ENCODE measurements around the gene PPP6R3.
"Not testable (repeated sequence)": the region's sequence is repeated elsewhere in the genome, so short reads cannot be mapped to it uniquely, and the experiment has no call there.

PPP6R3 gene

GRCh38 chr11:68460741-68461574 lies at the start of gene PPP6R3:
Gene PPP6R3 (plus strand): TSS chr11:68460752. CDS start chr11:68537665, 76,913 bp downstream.
- in situ Hi-C loops (cut with MboI; ENCODE audit: low sequenced_read_pairs) = no loop called here

- in situ Hi-C loops (cut with MboI; ENCODE audit: low sequenced_read_pairs) = no loop called here
These were observed 49.0 kb upstream of the PPP6R3 start for GRCh38 chr11:68411501-68411991.

GRCh38 chr11:68412593-68413475 lies 47.7 kb upstream of the PPP6R3 start:
- in situ Hi-C loops (cut with MboI; ENCODE audit: low sequenced_read_pairs) = no loop called here

GRCh38 chr11:68413591-68413999 lies 47.0 kb upstream of the PPP6R3 start:
- in situ Hi-C loops (cut with MboI; ENCODE audit: low sequenced_read_pairs) = no loop called here

- in situ Hi-C loops (cut with MboI; ENCODE audit: low sequenced_read_pairs) = no loop called here
These were observed 45.9 kb upstream of the PPP6R3 start for GRCh38 chr11:68414496-68415221.

GRCh38 chr11:68416070-68416578 lies 44.4 kb upstream of the PPP6R3 start:
- in situ Hi-C loops (cut with MboI; ENCODE audit: low sequenced_read_pairs) = no loop called here

- in situ Hi-C loops (cut with MboI; ENCODE audit: low sequenced_read_pairs) = no loop called here
These were observed 41.9 kb upstream of the PPP6R3 start for GRCh38 chr11:68418648-68419047.

GRCh38 chr11:68420171-68420570 lies 40.4 kb upstream of the PPP6R3 start:
- in situ Hi-C loops (cut with MboI; ENCODE audit: low sequenced_read_pairs) = no loop called here

- in situ Hi-C loops (cut with MboI; ENCODE audit: low sequenced_read_pairs) = no loop called here
These were observed 37.1 kb upstream of the PPP6R3 start for GRCh38 chr11:68423481-68423880.

GRCh38 chr11:68424101-68424632 lies 36.4 kb upstream of the PPP6R3 start:
- in situ Hi-C loops (cut with MboI; ENCODE audit: low sequenced_read_pairs) = no loop called here

- in situ Hi-C loops (cut with MboI; ENCODE audit: low sequenced_read_pairs) = no loop called here
These were observed 35.3 kb upstream of the PPP6R3 start for GRCh38 chr11:68424981-68425865.

- in situ Hi-C loops (cut with MboI; ENCODE audit: low sequenced_read_pairs) = no loop called here
These were observed 34.6 kb upstream of the PPP6R3 start for GRCh38 chr11:68425866-68426380.

GRCh38 chr11:68429661-68430060 lies 30.9 kb upstream of the PPP6R3 start:
- in situ Hi-C loops (cut with MboI; ENCODE audit: low sequenced_read_pairs) = no loop called here

- in situ Hi-C loops (cut with MboI; ENCODE audit: low sequenced_read_pairs) = no loop called here
These were observed 30.2 kb upstream of the PPP6R3 start for GRCh38 chr11:68430384-68430783.

GRCh38 chr11:68430801-68431200 lies 29.8 kb upstream of the PPP6R3 start:
- in situ Hi-C loops (cut with MboI; ENCODE audit: low sequenced_read_pairs) = no loop called here

GRCh38 chr11:68431984-68432645 lies 28.4 kb upstream of the PPP6R3 start:
- in situ Hi-C loops (cut with MboI; ENCODE audit: low sequenced_read_pairs) = no loop called here

- in situ Hi-C loops (cut with MboI; ENCODE audit: low sequenced_read_pairs) = no loop called here
These were observed 27.7 kb upstream of the PPP6R3 start for GRCh38 chr11:68432874-68433273.

GRCh38 chr11:68433541-68433940 lies 27.0 kb upstream of the PPP6R3 start:
- in situ Hi-C loops (cut with MboI; ENCODE audit: low sequenced_read_pairs) = no loop called here

GRCh38 chr11:68434159-68434558 lies 26.4 kb upstream of the PPP6R3 start:
- in situ Hi-C loops (cut with MboI; ENCODE audit: low sequenced_read_pairs) = not testable (repeated sequence)

Data from HL-60/S4 (cell line).